HG02678 (cell line): ENCODE data around the gene PMEPA1.
"Not testable (repeated sequence)": the region's sequence is repeated elsewhere in the genome, so short reads cannot be mapped to it uniquely, and the experiment has no call there.

Experiments
- ATAC-seq: cut with Tn5 transposase; IDR thresholded peaks from one replicate; pipeline ENCODE4 v1.9.1; 2021; ENCODE audit warnings: mild to moderate bottlenecking, moderate library complexity; ENCODE audit not compliant: unreplicated experiment

Gene PMEPA1

DNA sequence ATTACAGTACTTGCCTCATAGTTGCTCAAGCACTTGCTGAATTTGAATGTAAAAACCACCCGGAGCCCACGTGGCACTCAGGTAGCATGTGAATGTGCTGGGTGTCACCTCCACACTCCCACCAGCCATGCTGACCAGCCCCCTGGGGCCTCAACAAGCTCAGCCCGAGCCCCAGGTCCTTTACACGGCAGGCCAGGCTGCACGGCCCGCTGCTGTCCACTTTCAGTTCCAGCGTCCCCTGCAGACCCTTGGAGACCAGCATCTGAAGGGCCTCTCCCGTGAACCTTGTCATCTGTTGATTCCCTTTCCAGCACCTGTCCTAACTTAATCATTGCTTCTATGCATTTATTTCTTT lies 56.3 kb downstream of the PMEPA1 start:
- no peak for ATAC-seq

GRCh38 chr20:57652606-57653545 lies 56.9 kb downstream of the PMEPA1 start:
- ATAC-seq, result no peak

- no peak for ATAC-seq
These were observed 57.8 kb downstream of the PMEPA1 start for GRCh38 chr20:57651881-57652605.

DNA sequence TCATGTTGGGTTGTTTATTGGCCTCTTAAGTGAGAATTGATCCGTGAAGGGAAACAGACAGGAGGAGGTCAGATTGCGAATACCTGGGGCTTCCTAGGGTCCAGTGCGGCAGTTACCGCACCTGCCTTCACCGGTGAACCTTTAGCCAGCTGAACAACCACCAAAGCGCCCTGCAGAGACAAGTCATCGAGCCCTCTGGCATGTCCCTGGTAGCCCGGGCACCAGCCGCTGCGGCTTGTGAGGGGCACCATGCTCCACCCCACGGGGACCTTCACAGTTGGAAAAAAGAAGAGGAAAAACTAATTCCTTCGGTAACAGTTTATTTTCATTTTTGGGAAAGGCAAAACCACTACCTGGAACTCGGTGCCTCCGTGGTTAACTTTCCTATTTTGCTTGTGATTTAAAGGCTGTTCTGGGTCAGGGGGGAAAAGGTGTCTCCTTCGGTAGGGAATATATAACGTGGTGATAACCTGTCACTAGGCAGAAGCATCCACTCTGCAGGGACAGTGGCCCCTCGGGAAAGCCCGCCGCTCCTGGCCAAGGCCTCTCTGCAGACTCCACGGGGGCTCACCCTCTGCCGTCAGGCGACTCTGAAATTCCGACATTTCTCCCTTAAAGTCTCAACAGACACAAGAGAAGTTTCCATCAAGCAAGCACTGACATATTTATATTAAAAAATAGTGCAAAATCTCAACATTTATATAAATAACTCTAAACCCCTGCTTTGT lies 58.9 kb downstream of the PMEPA1 start:
- ATAC-seq, result no peak

DNA sequence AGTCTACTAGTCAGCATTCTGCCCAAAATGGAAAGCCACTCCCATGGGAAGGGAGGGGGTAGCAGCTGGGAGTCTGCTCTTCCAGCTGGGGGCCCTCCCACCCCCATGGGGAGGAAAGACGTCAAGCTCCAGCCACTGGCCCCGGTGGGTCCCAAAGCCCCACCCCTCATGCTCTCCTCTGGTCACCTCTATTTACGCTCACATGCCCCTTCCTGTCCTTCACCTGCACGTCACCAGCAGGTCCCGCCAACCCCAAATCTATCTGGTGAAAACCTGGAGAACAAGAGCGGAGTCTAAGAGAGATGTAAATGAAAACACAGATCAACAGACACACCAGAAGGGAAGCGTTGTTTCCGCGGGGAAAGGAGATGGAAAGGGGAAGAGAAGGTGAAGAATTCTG lies 59.5 kb downstream of the PMEPA1 start:
- no peak for ATAC-seq

DNA sequence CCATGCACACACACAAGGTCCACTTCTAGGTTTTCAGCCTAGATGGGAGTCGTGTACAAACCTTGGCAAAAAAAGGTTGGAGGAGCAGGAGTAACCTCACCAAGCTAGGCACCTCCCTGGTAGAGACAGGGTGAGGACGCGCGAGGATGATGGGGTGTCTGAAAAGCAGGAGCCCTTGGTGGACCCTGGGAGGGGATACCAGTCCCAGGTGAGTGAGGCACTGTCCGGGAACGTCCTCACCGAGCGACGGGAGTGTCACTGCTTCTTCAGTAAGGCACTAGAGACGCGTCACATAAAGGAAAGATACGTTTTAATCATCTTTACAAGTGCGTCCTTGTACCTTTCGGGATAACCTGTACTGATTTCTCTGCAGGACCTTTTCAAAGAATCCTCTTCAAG lies 60.2 kb downstream of the PMEPA1 start:
- no peak for ATAC-seq

GRCh38 chr20:57648878-57649616 lies 60.8 kb downstream of the PMEPA1 start:
- ATAC-seq, result no peak

GRCh38 chr20:57647933-57648785 lies 61.7 kb downstream of the PMEPA1 start:
- ATAC-seq, result no peak

DNA sequence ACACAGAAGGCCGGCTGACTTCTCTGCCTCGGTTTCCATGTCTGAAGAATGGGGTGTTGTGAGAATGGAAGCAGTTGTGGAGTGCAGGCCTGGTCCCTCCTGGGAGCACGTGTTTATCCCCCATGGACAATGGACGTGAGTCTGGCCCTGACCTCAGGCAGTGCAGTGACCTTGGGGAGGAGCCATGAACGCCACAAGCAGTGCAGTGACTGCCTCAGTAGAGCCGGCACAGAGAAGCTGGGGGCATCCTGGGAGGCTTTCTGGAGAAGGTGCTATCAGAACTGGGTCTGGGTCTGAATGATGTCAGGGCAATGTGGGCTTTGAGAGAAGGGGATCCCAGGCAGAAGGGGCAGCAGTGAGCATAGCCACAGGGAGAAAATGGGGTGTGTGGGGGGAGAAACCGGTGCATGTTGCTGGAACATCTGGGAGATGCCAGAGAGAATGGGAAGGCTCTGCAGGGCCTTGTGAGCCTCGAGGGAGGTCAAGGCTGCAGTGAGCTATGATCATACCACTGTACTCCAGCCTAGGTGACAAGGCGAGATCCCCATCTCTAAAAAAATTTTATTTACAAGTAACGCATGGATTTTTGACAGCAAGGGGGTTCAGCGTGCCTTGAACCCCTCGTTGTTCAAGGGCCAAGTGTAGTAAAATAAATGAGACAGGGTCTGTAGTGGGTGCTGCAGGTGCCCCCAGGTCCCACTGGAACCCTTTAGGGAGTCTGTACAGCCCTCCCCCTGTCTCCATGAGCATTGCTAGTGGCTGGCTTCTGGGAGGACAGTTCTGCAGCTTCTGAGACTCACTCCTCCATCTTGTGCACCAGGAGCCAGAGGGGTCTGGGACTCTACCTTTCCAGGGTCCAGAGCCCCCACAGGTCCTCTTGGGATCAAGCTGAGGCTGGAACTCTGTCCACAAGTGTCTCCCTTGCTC lies 62.5 kb downstream of the PMEPA1 start:
- ATAC-seq, result no peak

GRCh38 chr20:57638895-57639236 lies 70.9 kb downstream of the PMEPA1 start:
- ATAC-seq, result no peak

GRCh38 chr20:57638173-57638894 lies 71.5 kb downstream of the PMEPA1 start:
- no peak for ATAC-seq

- no peak for ATAC-seq
These were observed 75.8 kb downstream of the PMEPA1 start for GRCh38 chr20:57633945-57634491.

GRCh38 chr20:57632286-57632685 lies 77.5 kb downstream of the PMEPA1 start:
- no peak for ATAC-seq

- no peak for ATAC-seq
These were observed 79.8 kb downstream of the PMEPA1 start for GRCh38 chr20:57630061-57630460.

DNA sequence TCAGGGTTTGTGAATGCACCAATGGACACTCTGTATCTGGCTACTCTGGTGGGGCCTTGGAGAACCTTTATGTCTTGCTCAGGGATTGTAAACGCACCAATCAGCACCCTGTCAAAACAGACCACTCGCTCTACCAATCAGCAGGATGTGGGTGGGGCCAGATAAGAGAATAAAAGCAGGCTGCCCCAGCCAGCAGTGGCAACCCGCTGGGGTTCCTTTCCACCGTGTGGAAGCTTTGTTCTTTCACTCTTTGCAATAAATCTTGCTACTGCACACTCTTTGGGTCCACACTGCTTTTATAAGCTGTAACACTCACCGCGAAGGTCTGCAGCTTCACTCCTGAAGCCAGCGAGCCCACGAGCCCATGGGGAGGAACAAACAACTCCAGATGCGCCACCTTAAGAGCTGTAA lies 80.3 kb downstream of the PMEPA1 start:
- ATAC-seq, result not testable (repeated sequence)

- not testable (repeated sequence) for ATAC-seq
These were observed 80.9 kb downstream of the PMEPA1 start for GRCh38 chr20:57628962-57629308.

DNA sequence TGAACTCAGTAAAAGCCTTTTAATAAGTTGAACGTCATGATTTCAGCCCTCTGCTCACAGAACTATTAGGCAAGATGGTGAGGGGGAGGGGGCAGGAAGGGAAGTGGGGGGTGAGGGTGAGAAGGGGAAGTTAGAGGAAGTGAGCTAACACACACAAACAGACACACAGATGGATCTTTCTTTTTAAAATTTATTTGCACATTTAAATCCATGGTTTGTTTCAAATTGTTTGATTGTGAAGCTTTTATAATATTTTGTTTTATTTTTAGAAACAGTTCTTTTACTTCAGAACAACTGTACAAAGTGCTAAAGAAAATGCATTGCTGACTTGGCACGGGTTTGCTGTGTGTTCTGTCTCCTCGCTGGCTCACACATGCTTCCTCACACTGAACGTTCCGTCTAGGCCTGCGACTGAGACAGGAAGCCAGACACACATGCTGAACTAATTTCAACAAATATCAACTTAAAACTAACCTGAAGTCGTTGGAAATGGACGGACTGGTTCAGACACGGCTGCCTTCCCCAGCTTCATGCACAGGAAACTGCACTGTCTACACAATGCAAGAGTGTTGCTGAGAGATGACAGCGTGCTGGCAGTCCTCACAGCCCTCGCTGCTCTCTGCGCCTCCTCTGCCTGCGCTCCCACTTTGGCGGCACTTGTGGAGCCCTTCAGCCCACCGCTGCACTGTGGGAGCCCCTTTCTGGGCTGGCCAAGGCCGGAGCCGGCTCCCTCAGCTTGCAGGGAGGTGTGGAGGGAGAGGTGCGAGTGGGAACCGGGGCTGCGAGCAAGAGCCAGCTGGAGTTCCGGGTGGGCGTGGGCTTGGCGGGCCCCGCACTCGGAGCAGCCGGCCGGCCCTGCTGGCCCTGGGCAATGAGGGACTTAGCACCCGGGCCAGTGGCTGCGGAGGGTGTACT lies 81.5 kb downstream of the PMEPA1 start:
- ATAC-seq, result no peak
